HepG2 (cell line): Measurements from ENCODE around the gene ANKRD55. TPM values are rescaled to one million over a fixed set of nuclear protein-coding genes. Genes with fewer than 3 reads are reported as not detected.
A peak's percentile ranks its signal among the peaks of the same experiment; 100 is the strongest.

ENCODE experiments used
- ARID3A ChIP-seq: IDR thresholded peaks from 2 replicates; pipeline ENCODE4 v1.6.1; 2012; ENCODE audit warnings: low read depth, low read length, improper control_type of control experiment
- ATRX ChIP-seq: sonication (generic); formaldehyde crosslinking; IDR thresholded peaks from 2 replicates; pipeline ENCODE4 v1.4.0; 2020; ENCODE audit warnings: missing genetic modification reagents, borderline replicate concordance
- HHEX ChIP-seq: IDR thresholded peaks from 2 replicates; pipeline ENCODE4 v1.6.1; 2016; ENCODE audit warnings: control low read depth
- NFIB ChIP-seq: sonication (generic); formaldehyde crosslinking; IDR thresholded peaks from 2 replicates; pipeline ENCODE4 v1.9.0; 2021; ENCODE audit warnings: missing genetic modification reagents, mild to moderate bottlenecking, borderline replicate concordance
- PHB2 ChIP-seq: fragments of 450-650 bp; IDR thresholded peaks from 2 replicates; pipeline ENCODE4 v1.6.1; 2018; ENCODE audit not compliant: partially characterized antibody
- SP1 ChIP-seq, 2 experiments: fragments of 450-650 bp in 1 of 2; sonication (generic) in 1 of 2; formaldehyde crosslinking in 1 of 2; IDR thresholded peaks; 2 replicates each; pipeline versions ENCODE4 v1.4.0 to v1.6.1; 2016 to 2020; ENCODE audit warnings: missing genetic modification reagents in 1 of 2
- SP4 ChIP-seq: sonication (generic); formaldehyde crosslinking; IDR thresholded peaks from 2 replicates; pipeline ENCODE4 v1.8.1; 2023; ENCODE audit warnings: mild to moderate bottlenecking, missing genetic modification reagents
- SPEN ChIP-seq: sonication (generic); formaldehyde crosslinking; IDR thresholded peaks from 2 replicates; pipeline ENCODE4 v1.5.1; 2020; ENCODE audit warnings: low read depth, mild to moderate bottlenecking, missing genetic modification reagents
- YY1 ChIP-seq: IDR thresholded peaks from 2 replicates; pipeline ENCODE4 v1.6.1; 2011; ENCODE audit warnings: low read length, low read depth, moderate library complexity, mild to moderate bottlenecking; ENCODE audit not compliant: insufficient read depth, insufficient replicate concordance
- ZFP82 ChIP-seq: sonication (generic); formaldehyde crosslinking; IDR thresholded peaks from 2 replicates; pipeline ENCODE4 v1.5.1; 2020; ENCODE audit warnings: mild to moderate bottlenecking, missing genetic modification reagents, borderline replicate concordance
- ZFP90 ChIP-seq: sonication (generic); formaldehyde crosslinking; IDR thresholded peaks from 2 replicates; pipeline ENCODE4 v1.8.0; 2022; ENCODE audit warnings: missing genetic modification reagents, mild to moderate bottlenecking, inconsistent platforms, borderline replicate concordance
- ZGPAT ChIP-seq: IDR thresholded peaks from 2 replicates; pipeline ENCODE4 v1.6.1; 2016; ENCODE audit warnings: mild to moderate bottlenecking
- ZNF232 ChIP-seq: sonication (generic); formaldehyde crosslinking; IDR thresholded peaks from 2 replicates; pipeline ENCODE4 v1.4.0; 2020; ENCODE audit warnings: missing genetic modification reagents, borderline replicate concordance
- ZNF235 ChIP-seq: sonication (generic); formaldehyde crosslinking; IDR thresholded peaks from 2 replicates; pipeline ENCODE4 v1.8.1; 2023; ENCODE audit warnings: mild to moderate bottlenecking, missing genetic modification reagents, borderline replicate concordance
- ZNF260 ChIP-seq: sonication (generic); formaldehyde crosslinking; IDR thresholded peaks from 2 replicates; pipeline ENCODE4 v1.4.0; 2020; ENCODE audit warnings: missing genetic modification reagents, low read depth, mild to moderate bottlenecking, borderline replicate concordance
- ZNF570 ChIP-seq: sonication (generic); formaldehyde crosslinking; IDR thresholded peaks from 2 replicates; pipeline ENCODE4 v1.4.0; 2020; ENCODE audit warnings: mild to moderate bottlenecking, missing genetic modification reagents, borderline replicate concordance
- ZNF644 ChIP-seq: IDR thresholded peaks from 2 replicates; pipeline ENCODE4 v1.6.1; 2016; ENCODE audit warnings: low read depth
- ZNF781 ChIP-seq: sonication (generic); formaldehyde crosslinking; IDR thresholded peaks from 2 replicates; pipeline ENCODE4 v1.5.1; 2020; ENCODE audit warnings: borderline replicate concordance, mild to moderate bottlenecking, missing genetic modification reagents; ENCODE audit errors: not compliant biosample characterization
- ZZZ3 ChIP-seq: sonication (generic); formaldehyde crosslinking; IDR thresholded peaks from 2 replicates; pipeline ENCODE4 v1.4.0; 2020; ENCODE audit warnings: missing genetic modification reagents, mild to moderate bottlenecking, borderline replicate concordance
- polyA plus RNA-seq, 8 experiments: library from polyadenylated mRNA; depleted of rRNA in 3 of 8; stranded (reverse) in 7 of 8; unstranded in 1 of 8; fragments of >200 nt; fragmentation: Illumina TruSeq in 4 of 8; extraction: Trizol in 4 of 8; gene quantifications; 2 replicates each; pipeline versions ENCODE4 v1.2.1 to v1.2.3, GENCODE V29; 2011 to 2016; ENCODE audit warnings: low read depth in 4 of 8, missing spikeins in 1 of 8, mixed read lengths in 1 of 8; ENCODE audit not compliant: insufficient read depth in 1 of 8
- total RNA-seq, 5 experiments: library from RNA; depleted of rRNA; stranded (reverse); fragments of >200 nt; fragmentation: Illumina TruSeq; extraction: Trizol; gene quantifications; 2 replicates each; pipeline ENCODE4 v1.2.3, GENCODE V29; 2016; ENCODE audit warnings: low read depth in 1 of 5
- TF ChIP-seq, protein P1 (sequence below): sonication (generic); formaldehyde crosslinking; IDR thresholded peaks from 2 replicates; pipeline ENCODE4 v1.4.0; 2020; ENCODE audit warnings: missing genetic modification reagents
- TF ChIP-seq, protein P2 (sequence below): IDR thresholded peaks from 2 replicates; pipeline ENCODE4 v1.6.1; 2016; ENCODE audit warnings: low read depth, borderline replicate concordance
- TF ChIP-seq, protein P3 (sequence below): sonication (generic); formaldehyde crosslinking; IDR thresholded peaks from 2 replicates; pipeline ENCODE4 v1.4.0; 2020; ENCODE audit warnings: mild to moderate bottlenecking, missing genetic modification reagents

ANKRD55 gene
- total and polyA plus RNA-seq, 2 of the 13 experiments (the other 11 are each of a cell fraction or from before 2014, with no cell fraction given), result 0.11 to 0.28 TPM

GRCh38 chr5:56270058-56270457 is 36.9 kb upstream of the ANKRD55 start (continued):
- no peak for TF ChIP-seq ZZZ3 (CRISPR knock-in tag)
- no peak for TF ChIP-seq HHEX (CRISPR knock-in tag)
- TF ChIP-seq, protein P1, sequence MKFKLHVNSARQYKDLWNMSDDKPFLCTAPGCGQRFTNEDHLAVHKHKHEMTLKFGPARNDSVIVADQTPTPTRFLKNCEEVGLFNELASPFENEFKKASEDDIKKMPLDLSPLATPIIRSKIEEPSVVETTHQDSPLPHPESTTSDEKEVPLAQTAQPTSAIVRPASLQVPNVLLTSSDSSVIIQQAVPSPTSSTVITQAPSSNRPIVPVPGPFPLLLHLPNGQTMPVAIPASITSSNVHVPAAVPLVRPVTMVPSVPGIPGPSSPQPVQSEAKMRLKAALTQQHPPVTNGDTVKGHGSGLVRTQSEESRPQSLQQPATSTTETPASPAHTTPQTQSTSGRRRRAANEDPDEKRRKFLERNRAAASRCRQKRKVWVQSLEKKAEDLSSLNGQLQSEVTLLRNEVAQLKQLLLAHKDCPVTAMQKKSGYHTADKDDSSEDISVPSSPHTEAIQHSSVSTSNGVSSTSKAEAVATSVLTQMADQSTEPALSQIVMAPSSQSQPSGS, result no peak
- no peak for TF ChIP-seq PHB2
- TF ChIP-seq NFIB (CRISPR knock-in tag), result no peak
- TF ChIP-seq, protein P2, sequence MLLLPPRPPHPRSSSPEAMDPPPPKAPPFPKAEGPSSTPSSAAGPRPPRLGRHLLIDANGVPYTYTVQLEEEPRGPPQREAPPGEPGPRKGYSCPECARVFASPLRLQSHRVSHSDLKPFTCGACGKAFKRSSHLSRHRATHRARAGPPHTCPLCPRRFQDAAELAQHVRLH (CRISPR knock-in tag), result peak; percentile 6; the same call in 1 of the 2 replicates
- TF ChIP-seq SPEN, result no peak
- no peak for TF ChIP-seq ZNF570 (CRISPR knock-in tag)
- peak; percentile 14; the same call in 1 of the 2 replicates for TF ChIP-seq ZNF232 (CRISPR knock-in tag)
- no peak for TF ChIP-seq SP1 (IDR thresholded peaks at IDR 0.05)
- TF ChIP-seq SP1 (CRISPR knock-in tag; IDR thresholded peaks at IDR 0.05), result no peak
- TF ChIP-seq ZNF781 (CRISPR knock-in tag), result no peak
- TF ChIP-seq ZNF644, result no peak
- TF ChIP-seq ARID3A, result no peak
- no peak for TF ChIP-seq SP4 (CRISPR knock-in tag)
- no peak for TF ChIP-seq ZNF235 (CRISPR knock-in tag)
- TF ChIP-seq, protein P3, sequence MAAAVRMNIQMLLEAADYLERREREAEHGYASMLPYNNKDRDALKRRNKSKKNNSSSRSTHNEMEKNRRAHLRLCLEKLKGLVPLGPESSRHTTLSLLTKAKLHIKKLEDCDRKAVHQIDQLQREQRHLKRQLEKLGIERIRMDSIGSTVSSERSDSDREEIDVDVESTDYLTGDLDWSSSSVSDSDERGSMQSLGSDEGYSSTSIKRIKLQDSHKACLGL (CRISPR knock-in tag), result no peak
- 0 out of 2 replicates have a peak, but pooled peaks have one; percentile 8 for TF ChIP-seq ZGPAT (CRISPR knock-in tag)
- peak; percentile 7; the same call in 1 of the 2 replicates for TF ChIP-seq ZFP82 (CRISPR knock-in tag)
- TF ChIP-seq YY1, result no peak
- no peak for TF ChIP-seq ZFP90 (CRISPR knock-in tag)
- no peak for TF ChIP-seq ATRX (CRISPR knock-in tag)
- TF ChIP-seq ZNF260 (CRISPR knock-in tag), result no peak
